Kidney (tissue), 14 donors: ENCODE data around the gene KCNH5. TPM values are rescaled to one million over a fixed set of nuclear protein-coding genes. Genes with fewer than 3 reads are reported as not detected.

Experiments used
- DNase-seq, 5 donors: peaks; one replicate each; pipeline ENCODE4 v3.0.0-alpha.2; 2013 to 2020
- FAIRE-seq: peaks from 2 replicates; lab custom pipeline; 2012; peaks lifted over from hg19 to GRCh38; lab: Jason Lieb, UNC
- H3K27ac ChIP-seq, 2 donors: one replicate each; pipeline ENCODE4 v1.7.0; 2013; ENCODE audit warnings: low read depth in 2 of 2, low read length in 2 of 2, inconsistent platforms in 1 of 2
- H3K27me3 ChIP-seq: one replicate; pipeline ENCODE4 v1.7.1; 2013; ENCODE audit warnings: low read length, inconsistent platforms; ENCODE audit not compliant: control insufficient read depth, insufficient read depth
- H3K36me3 ChIP-seq, 3 donors: one replicate each; pipeline versions ENCODE4 v1.7.0 to v1.7.1; 2013; ENCODE audit warnings: low read length in 3 of 3, control low read depth in 1 of 3, inconsistent platforms in 1 of 3; ENCODE audit not compliant: insufficient read depth in 3 of 3, control insufficient read depth in 2 of 3
- H3K4me1 ChIP-seq, 3 donors: one replicate each; pipeline versions ENCODE4 v1.7.0 to v1.7.1; 2013; ENCODE audit warnings: low read length in 3 of 3, inconsistent platforms in 1 of 3, low read depth in 1 of 3; ENCODE audit not compliant: control insufficient read depth in 2 of 3, insufficient read depth in 2 of 3
- H3K4me3 ChIP-seq, 3 donors: one replicate each; pipeline versions ENCODE4 v1.7.0 to v1.8.1; 2013; ENCODE audit warnings: low read length in 3 of 3, control low read depth in 1 of 3, inconsistent platforms in 1 of 3
- H3K9ac ChIP-seq, 3 donors: one replicate each; pipeline versions ENCODE4 v1.7.0 to v1.7.1; 2013; ENCODE audit warnings: low read length in 3 of 3, control low read depth in 1 of 3, inconsistent platforms in 1 of 3
- H3K9me3 ChIP-seq, 3 donors: one replicate each; pipeline versions ENCODE4 v1.7.0 to v1.7.1; 2013; ENCODE audit warnings: low read length in 3 of 3, control low read depth in 1 of 3, inconsistent platforms in 1 of 3; ENCODE audit not compliant: control insufficient read depth in 2 of 3, insufficient read depth in 1 of 3
- CTCF ChIP-seq: IDR thresholded peaks from 3 replicates; pipeline ENCODE4 v1.5.1; 2012; ENCODE audit warnings: mild to moderate bottlenecking, moderate library complexity, borderline replicate concordance; ENCODE audit not compliant: insufficient read depth; ENCODE audit errors: extremely low read depth
- intact Hi-C: fragments of 100-400 bp; cut with DNase I; formaldehyde crosslinking; loops from one replicate; pipeline ENCODE4 v1.11.1; 2022
- polyA plus RNA-seq: library from polyadenylated mRNA; stranded (reverse); fragments of 350-450 nt; fragmentation: Illumina TruSeq; extraction: RNeasy Lipid Tissue Mini Kit (QIAGEN cat#74804); gene quantifications from one replicate; pipeline ENCODE4 v1.2.3, GENCODE V29; 2014; ENCODE audit warnings: low read depth, low replicate concordance; ENCODE audit not compliant: insufficient read depth
- total RNA-seq: library from RNA; stranded (reverse); fragmentation: NEBNext Ultra II Directional; extraction: Animal tissue kit (Norgen Biotek cat#: 25700); gene quantifications from one replicate; pipeline ENCODE4 v1.2.1, GENCODE V29; 2021
- donor health status: control.
- donor health status: control.
- donor health status: control.
- donor health status: control.
- donor health status: control.
- donor health status: DM: yes; HTN: yes; CAD: no.
- donor health status: Normal renal cell carcinoma (clear cell type).

Gene KCNH5
- total and polyA plus RNA-seq, 2 donors from 2014 or later, result not detected

- Histone ChIP-seq H3K9ac (no peak overlapping the region), H3K4me1 (no peaks in the 10 kb centered on the region), H3K9me3 (peaks cover 0 to 4% (median 0%) of the 10 kb centered on the region in 3 donors), H3K4me3 (no peak overlapping the region), H3K36me3 (no peaks in the 10 kb centered on the region), H3K27me3 (no peaks in the 10 kb centered on the region), H3K27ac (no peak overlapping the region)
- intact Hi-C loops, result no loop called here
- TF ChIP-seq CTCF, result no peak
- DNase-seq, result no peak
- FAIRE-seq, result no peak
These were observed 33.3 kb upstream of the KCNH5 start for GRCh38 chr14:63078569-63078968.

GRCh38 chr14:63076488-63076887 is 31.2 kb upstream of the KCNH5 start:
- no peak overlapping the region for H3K9ac ChIP-seq
- H3K9me3 ChIP-seq, result peaks cover 0 to under 1% (median 0%) of the 10 kb centered on the region in 3 donors
- TF ChIP-seq CTCF, result no peak
- intact Hi-C loops, result no loop called here
- H3K4me3 ChIP-seq, result no peak overlapping the region
- no peak for FAIRE-seq
- no peak overlapping the region for H3K27ac ChIP-seq
- no peaks in the 10 kb centered on the region for H3K36me3 ChIP-seq
- H3K27me3 ChIP-seq, result no peaks in the 10 kb centered on the region
- no peaks in the 10 kb centered on the region for H3K4me1 ChIP-seq
- no peak for DNase-seq

GRCh38 chr14:63055631-63056030 is 10.4 kb upstream of the KCNH5 start:
- no peak overlapping the region for H3K9ac ChIP-seq
- no peak overlapping the region for H3K27ac ChIP-seq
- H3K4me1 ChIP-seq, result no peaks in the 10 kb centered on the region
- H3K36me3 ChIP-seq, result no peaks in the 10 kb centered on the region
- H3K27me3 ChIP-seq, result no peaks in the 10 kb centered on the region
- TF ChIP-seq CTCF, result no peak
- no peak overlapping the region for H3K4me3 ChIP-seq
- FAIRE-seq (no peak), DNase-seq (no peak)
- intact Hi-C loops, result no loop called here
- no peaks in the 10 kb centered on the region for H3K9me3 ChIP-seq

- no peak overlapping the region for H3K4me3 ChIP-seq
- no peaks in the 10 kb centered on the region for H3K4me1 ChIP-seq
- H3K9me3 ChIP-seq, result no peaks in the 10 kb centered on the region
- H3K27me3 ChIP-seq, result peaks cover 2% of the 10 kb centered on the region
- no peaks in the 10 kb centered on the region for H3K36me3 ChIP-seq
- DNase-seq (no peak), FAIRE-seq (no peak)
- intact Hi-C loops, result no loop called here
- no peak overlapping the region for H3K9ac ChIP-seq
- TF ChIP-seq CTCF, result no peak
- no peak overlapping the region for H3K27ac ChIP-seq
These were observed 6.7 kb upstream of the KCNH5 start for GRCh38 chr14:63051992-63052391.
